Right renal cortex interstitium (tissue), 3 donors: ENCODE data around the gene ZBTB24. TPM values are rescaled to one million over a fixed set of nuclear protein-coding genes. Genes with fewer than 3 reads are reported as not detected.
A peak's percentile ranks its signal among the peaks of the same experiment; 100 is the strongest.

Experiments used
- DNase-seq, 3 donors: peaks; one replicate each; pipeline ENCODE4 v3.0.0-alpha.2; 2013; ENCODE audit warnings: low read depth in 3 of 3, low spot score in 2 of 3
- polyA plus RNA-seq, 3 donors: library from polyadenylated mRNA; unstranded; fragments of 120-200 nt; gene quantifications; one replicate each; pipeline ENCODE4 v1.2.1, GENCODE V29; 2013; ENCODE audit not compliant: insufficient read length in 3 of 3

ZBTB24 gene
- polyA plus RNA-seq, 3 donors: 14.7 to 15.3 (median 15.2) TPM

- DNase-seq: no peak
These were observed 48.6 kb downstream of the ZBTB24 start for GRCh38 chr6:109434456-109434855.

GRCh38 chr6:109429496-109429895, 53.5 kb downstream of the ZBTB24 start:
- no peak for DNase-seq

GRCh38 chr6:109428889-109429477, 54.0 kb downstream of the ZBTB24 start:
- peak in 1 of 3 donors; percentile 16 for DNase-seq

GRCh38 chr6:109424946-109425345, 58.1 kb downstream of the ZBTB24 start:
- DNase-seq: no peak

GRCh38 chr6:109421184-109421583, 61.8 kb downstream of the ZBTB24 start:
- DNase-seq: no peak

- DNase-seq: no peak
These were observed 62.3 kb downstream of the ZBTB24 start for GRCh38 chr6:109420751-109421150.

GRCh38 chr6:109417646-109418045, 65.4 kb downstream of the ZBTB24 start:
- DNase-seq: no peak

Other genes with a start within 250 kb of the ZBTB24 start
- 100 to 1,000 TPM; 537 to 547 (median 545) TPM for gene CD164, start 100.8 kb downstream of the ZBTB24 start, polyA plus RNA-seq
- 10 to 100 TPM; 19.6 to 21.3 (median 19.9) TPM for gene PPIL6, start 42.6 kb downstream of the ZBTB24 start, polyA plus RNA-seq
- 10 to 100 TPM; 13.9 to 16.5 (median 16.2) TPM for gene SMPD2, start 42.5 kb downstream of the ZBTB24 start, polyA plus RNA-seq
- gene MICAL1, start 27.4 kb downstream of the ZBTB24 start, polyA plus RNA-seq: 10 to 100 TPM; 20.1 to 27.7 (median 22.4) TPM
- gene AK9, start 208.0 kb upstream of the ZBTB24 start, polyA plus RNA-seq: 10 to 100 TPM; 11.2 to 14.9 (median 11.8) TPM
- gene FIG4, start 208.1 kb upstream of the ZBTB24 start, polyA plus RNA-seq: 10 to 100 TPM; 25.6 to 26.7 (median 25.8) TPM